ENCODE measurements around the gene DLD. TPM values are rescaled to one million over a fixed set of nuclear protein-coding genes. Genes with fewer than 3 reads are reported as not detected.

The DLD gene
- total and polyA plus RNA-seq, 2 of the 13 experiments (the other 11 are each of a cell fraction or from before 2014, with no cell fraction given), result 56.8 to 95.2 TPM

GRCh38 chr7:107932805-107933204 is 41.8 kb downstream of the DLD start:
- Histone ChIP-seq H3K27me3 (ENCODE audit: control insufficient read depth in 1 of 2, insufficient read depth in 2 of 2, low read length in 2 of 2) (no peaks in the 10 kb centered on the region), H2AFZ (ENCODE audit: low read length) (no peak overlapping the region), H3K9me3 (ENCODE audit: low read length) (no peaks in the 10 kb centered on the region), H3K4me1 (ENCODE audit: insufficient read depth, low read length) (no peaks in the 10 kb centered on the region), H3K27ac (ENCODE audit: extremely low read length, insufficient read depth, low read length) (no peak overlapping the region), H3K36me3 (replicated peaks in 1 of 2; ENCODE audit: control insufficient read depth in 1 of 2, insufficient read depth in 2 of 2, low read length in 2 of 2) (peaks cover 19 to 63% of the 10 kb centered on the region in 2 experiments), H3K9ac (ENCODE audit: insufficient read depth, low read depth, low read length) (no peak overlapping the region), H3K4me3 (replicated peaks in 1 of 3; ENCODE audit: insufficient read depth in 1 of 3, low read depth in 2 of 3, low read length in 3 of 3) (no peak overlapping the region), H3K79me2 (ENCODE audit: insufficient read depth, low read length) (no peaks in the 10 kb centered on the region), H3K4me2 (ENCODE audit: low read depth, low read length) (no peak overlapping the region), H4K20me1 (ENCODE audit: insufficient read depth, low read length) (no peaks in the 10 kb centered on the region)
- POLR2A ChIA-PET, result no interaction called here
- intact Hi-C loops (cut with micrococcal nuclease; ENCODE audit: unreplicated experiment), result no loop called here
- in situ Hi-C loops (cut with HindIII; ENCODE audit: extremely low pct_ligation_motif_present, low pct_unique_long_range_greater_than_20kb), result no loop called here
- CTCF ChIA-PET (ENCODE audit: low intra/inter-chr PET ratio, low total read pairs), result no interaction called here
- FAIRE-seq (no peak), ATAC-seq (no peak), DNase-seq (ENCODE audit: low spot score) (no peak)
- BruUV-seq (replicated peaks), result no TSS peak
- no peak for TF ChIP-seq SUZ12 (IDR thresholded peaks at IDR 0.05; ENCODE audit: low read depth, low read length)
- no peak for TF ChIP-seq ZNF580 (CRISPR knock-in tag; IDR thresholded peaks at IDR 0.05; ENCODE audit: borderline replicate concordance, low read depth)
- no peak for TF ChIP-seq ZBTB8A (CRISPR knock-in tag; IDR thresholded peaks at IDR 0.05; ENCODE audit: borderline replicate concordance, low read depth)
- no peak for TF ChIP-seq ZNF607 (CRISPR knock-in tag; IDR thresholded peaks at IDR 0.05; ENCODE audit: borderline replicate concordance)
- no peak for TF ChIP-seq ARNT (IDR thresholded peaks at IDR 0.05)
- no peak for TF ChIP-seq DNMT1 (CRISPR knock-in tag; IDR thresholded peaks at IDR 0.05)
- TF ChIP-seq YEATS4 (CRISPR knock-in tag; IDR thresholded peaks at IDR 0.05; ENCODE audit: borderline replicate concordance), result no peak
- TF ChIP-seq ZNF800 (CRISPR knock-in tag; IDR thresholded peaks at IDR 0.05), result no peak
- TF ChIP-seq ZNF276 (CRISPR knock-in tag; IDR thresholded peaks at IDR 0.05; ENCODE audit: low read depth), result no peak
- no peak for TF ChIP-seq ZNF513 (CRISPR knock-in tag; conservative IDR thresholded peaks at IDR 0.05)
- no peak for TF ChIP-seq CCDC6 (CRISPR knock-in tag; IDR thresholded peaks at IDR 0.05)
- TF ChIP-seq ZNF446 (CRISPR knock-in tag; IDR thresholded peaks at IDR 0.05), result no peak
- 96% methylated on average over 2 of the region's 2 CpGs for WGBS (ENCODE audit: low lambda C conversion rate)

Measured in HepG2 (cell line).